ENCODE measurements around the gene HMCES. TPM values are rescaled to one million over a fixed set of nuclear protein-coding genes. Genes with fewer than 3 reads are reported as not detected.

The HMCES gene
- total RNA-seq, 1 donor from 2014 or later = 16.9 TPM

GRCh38 chr3:129316248-129317013 is 37.8 kb downstream of the HMCES start:
- Histone ChIP-seq H3K27me3 (no peaks in the 10 kb centered on the region), H3K36me3 (peaks cover 0 to 3% of the 10 kb centered on the region in 2 donors), H3K4me1 (peaks cover 23% of the 10 kb centered on the region), H3K27ac (peak overlapping the region; percentile 97), H3K4me3 (peak overlapping the region; percentile 88 to 92), H3K9me3 (no peaks in the 10 kb centered on the region)
- intact Hi-C loops (cut with DNase I) = loop anchor here (10.0 kb wide), 1 partner anchor 142 kb away; no protein-coding TSS in a partner anchor
- TF ChIP-seq POLR2A (IDR thresholded peaks at IDR 0.05) (peak in 1 of 2 donors; percentile 98), POLR2AphosphoS5 (IDR thresholded peaks at IDR 0.05; ENCODE audit: insufficient read depth in 1 of 2, low read depth in 1 of 2) (peak; percentile 61 to 99), CTCF (IDR thresholded peaks at IDR 0.05) (peak; percentile 21 to 77 (median 31))
- no peak for DNase-seq (ENCODE audit: extremely low spot score in 2 of 2)

- no peak for DNase-seq (ENCODE audit: extremely low spot score in 2 of 2)
- H3K4me1 ChIP-seq = peaks cover 23% of the 10 kb centered on the region
- intact Hi-C loops (cut with DNase I) = loop anchor here (10.0 kb wide), 1 partner anchor 142 kb away; no protein-coding TSS in a partner anchor
- peaks cover 0 to 3% of the 10 kb centered on the region in 2 donors for H3K36me3 ChIP-seq
- H3K27me3 ChIP-seq = no peaks in the 10 kb centered on the region
- H3K4me3 ChIP-seq = peak overlapping the region; percentile 88 to 92
- peak overlapping the region; percentile 97 for H3K27ac ChIP-seq
- TF ChIP-seq CTCF (IDR thresholded peaks at IDR 0.05) (no peak), POLR2A (IDR thresholded peaks at IDR 0.05) (no peak), POLR2AphosphoS5 (IDR thresholded peaks at IDR 0.05; ENCODE audit: insufficient read depth in 1 of 2, low read depth in 1 of 2) (no peak)
- H3K9me3 ChIP-seq = no peaks in the 10 kb centered on the region
Measured at GRCh38 chr3:129317014-129317771, 38.5 kb downstream of the HMCES start.

GRCh38 chr3:129317848-129318247 is 39.2 kb downstream of the HMCES start:
- intact Hi-C loops (cut with DNase I) = loop anchor here (10.0 kb wide), 1 partner anchor 143 kb away; no protein-coding TSS in a partner anchor
- Histone ChIP-seq H3K27me3 (no peaks in the 10 kb centered on the region), H3K36me3 (peaks cover 0 to 3% of the 10 kb centered on the region in 2 donors), H3K4me1 (peaks cover 23% of the 10 kb centered on the region), H3K27ac (peak overlapping the region; percentile 97), H3K4me3 (no peak overlapping the region), H3K9me3 (no peaks in the 10 kb centered on the region)
- no peak for DNase-seq (ENCODE audit: extremely low spot score in 2 of 2)
- TF ChIP-seq CTCF (IDR thresholded peaks at IDR 0.05) (no peak), POLR2A (IDR thresholded peaks at IDR 0.05) (no peak), POLR2AphosphoS5 (IDR thresholded peaks at IDR 0.05; ENCODE audit: insufficient read depth in 1 of 2, low read depth in 1 of 2) (no peak)

GRCh38 chr3:129318921-129319320 is 40.3 kb downstream of the HMCES start:
- intact Hi-C loops (cut with DNase I) = loop anchor here (10.0 kb wide), 1 partner anchor 144 kb away; no protein-coding TSS in a partner anchor
- Histone ChIP-seq H3K4me3 (no peak overlapping the region), H3K9me3 (no peaks in the 10 kb centered on the region), H3K27me3 (no peaks in the 10 kb centered on the region), H3K4me1 (peaks cover 20% of the 10 kb centered on the region), H3K27ac (no peak overlapping the region), H3K36me3 (peaks cover 0 to 3% of the 10 kb centered on the region in 2 donors)
- DNase-seq (ENCODE audit: extremely low spot score in 2 of 2) = no peak
- no peak for TF ChIP-seq POLR2AphosphoS5 (IDR thresholded peaks at IDR 0.05; ENCODE audit: insufficient read depth in 1 of 2, low read depth in 1 of 2)
- TF ChIP-seq CTCF (IDR thresholded peaks at IDR 0.05) = no peak
- TF ChIP-seq POLR2A (IDR thresholded peaks at IDR 0.05) = no peak
